GM18511 (cell line): Measurements from ENCODE around the gene TM4SF4.

Source experiments
- ATAC-seq: cut with Tn5 transposase; IDR thresholded peaks from one replicate; pipeline ENCODE4 v1.9.1; 2021; ENCODE audit warnings: mild to moderate bottlenecking, moderate library complexity; ENCODE audit not compliant: unreplicated experiment

Gene TM4SF4

GRCh38 chr3:149480326-149481017 is 6.0 kb downstream of the TM4SF4 start:
- peak; percentile 98 for ATAC-seq

GRCh38 chr3:149481056-149481455 is 6.6 kb downstream of the TM4SF4 start:
- ATAC-seq: no peak

GRCh38 chr3:149481491-149481890 is 7.0 kb downstream of the TM4SF4 start:
- ATAC-seq: no peak

GRCh38 chr3:149486726-149487125 is 12.2 kb downstream of the TM4SF4 start:
- no peak for ATAC-seq

DNA sequence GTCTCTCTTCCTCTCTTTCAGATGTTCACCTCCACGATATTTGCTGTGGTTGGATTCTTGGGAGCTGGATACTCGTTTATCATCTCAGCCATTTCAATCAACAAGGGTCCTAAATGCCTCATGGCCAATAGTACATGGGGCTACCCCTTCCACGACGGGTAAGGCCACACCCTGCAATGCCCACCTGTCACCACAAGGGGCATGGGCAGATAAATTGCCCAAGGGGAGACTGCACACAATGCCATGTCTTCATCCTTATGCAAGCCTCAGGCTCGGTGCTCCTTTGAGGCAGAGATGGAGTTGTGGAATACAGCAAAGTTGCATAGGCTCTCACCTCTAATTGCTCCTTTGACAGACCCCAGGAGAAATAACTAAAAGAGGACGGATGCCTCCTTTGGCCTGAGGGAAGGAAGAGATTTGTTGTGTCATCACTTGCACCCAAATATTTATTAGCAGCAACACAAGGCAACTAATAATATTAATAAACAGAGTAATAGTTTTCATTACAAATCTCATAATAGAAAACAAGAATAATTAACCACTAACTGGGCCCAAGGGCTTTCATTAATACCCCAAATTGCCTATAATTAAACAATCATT is 13.2 kb downstream of the TM4SF4 start:
- peak; percentile 77 for ATAC-seq

GRCh38 chr3:149489060-149489690 is 14.7 kb downstream of the TM4SF4 start:
- ATAC-seq: no peak

GRCh38 chr3:149490260-149490971 is 15.9 kb downstream of the TM4SF4 start:
- ATAC-seq: no peak

- ATAC-seq: no peak
Measured at GRCh38 chr3:149493315-149494021, 19.0 kb downstream of the TM4SF4 start.

- ATAC-seq: no peak
Measured at GRCh38 chr3:149494022-149494758, 19.7 kb downstream of the TM4SF4 start.

DNA sequence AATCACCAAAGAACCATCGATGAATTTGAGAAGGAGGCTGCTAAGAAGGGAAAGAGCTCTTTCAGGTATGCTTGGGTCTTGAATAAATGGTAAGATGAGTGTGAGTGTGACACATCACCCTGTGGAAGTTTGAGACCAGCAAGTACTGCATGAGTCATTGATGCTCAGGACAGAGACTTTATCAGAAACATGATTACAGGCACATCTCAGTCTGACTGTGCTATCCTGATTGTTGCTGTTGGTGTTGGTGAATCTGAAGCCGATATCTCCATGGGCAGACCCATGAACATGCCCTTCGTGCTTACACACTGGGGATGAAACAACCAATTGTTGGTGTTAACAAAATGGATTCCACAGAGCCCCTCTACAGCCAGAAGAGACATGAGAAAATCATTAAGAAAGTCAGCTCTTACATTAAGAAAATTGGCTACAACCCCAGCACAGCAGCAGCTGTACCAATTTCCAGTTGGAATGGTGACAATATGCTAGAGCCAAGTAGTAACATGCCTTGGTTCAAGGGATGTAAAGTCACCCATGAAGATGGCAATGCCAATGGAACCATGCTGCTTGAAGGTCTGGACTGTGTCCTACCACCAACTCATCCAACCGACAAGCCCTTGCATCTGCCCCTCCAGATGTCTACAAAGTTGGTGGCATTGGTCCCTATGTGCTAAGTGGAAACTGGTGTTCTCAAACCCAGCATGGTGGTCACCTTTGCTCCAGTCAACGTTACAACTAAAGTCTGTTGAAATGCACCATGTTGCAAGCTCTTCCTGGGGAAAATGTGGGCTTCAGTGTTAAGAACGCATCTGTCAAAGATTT is 20.5 kb downstream of the TM4SF4 start:
- no peak for ATAC-seq

DNA sequence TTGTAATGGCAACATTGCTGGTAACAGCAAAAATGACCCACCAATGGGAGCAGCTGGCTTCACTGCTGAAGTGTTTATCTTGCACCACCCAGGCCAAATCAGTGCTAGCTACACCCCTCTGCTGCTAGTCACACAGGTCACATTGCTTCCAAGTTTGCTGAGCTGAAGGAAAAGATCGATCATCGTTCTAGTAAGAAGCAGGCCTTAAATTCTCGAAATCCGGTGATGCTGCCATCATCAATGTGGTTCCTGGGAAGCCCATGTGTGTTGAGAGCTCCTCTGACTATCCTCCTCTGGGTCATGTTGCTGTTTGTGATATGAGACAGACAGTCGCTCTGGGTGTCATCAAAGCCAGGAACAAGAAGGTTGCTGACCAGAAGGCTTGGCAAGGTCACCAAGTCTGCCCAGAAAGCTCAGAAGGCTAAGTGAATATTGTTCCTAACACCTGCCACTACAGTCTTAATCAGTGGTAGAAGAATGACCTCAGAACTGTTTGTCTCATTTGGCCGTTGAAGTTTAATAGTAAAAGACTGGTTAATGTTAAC is 21.2 kb downstream of the TM4SF4 start:
- ATAC-seq: no peak

GRCh38 chr3:149496891-149497290 is 22.4 kb downstream of the TM4SF4 start:
- ATAC-seq: no peak

GRCh38 chr3:149497966-149498670 is 23.6 kb downstream of the TM4SF4 start:
- ATAC-seq: no peak

GRCh38 chr3:149501524-149501923 is 27.0 kb downstream of the TM4SF4 start:
- no peak for ATAC-seq

- no peak for ATAC-seq
Measured at GRCh38 chr3:149502438-149502837, 27.9 kb downstream of the TM4SF4 start.

GRCh38 chr3:149506540-149506939 is 32.0 kb downstream of the TM4SF4 start:
- ATAC-seq: no peak

DNA sequence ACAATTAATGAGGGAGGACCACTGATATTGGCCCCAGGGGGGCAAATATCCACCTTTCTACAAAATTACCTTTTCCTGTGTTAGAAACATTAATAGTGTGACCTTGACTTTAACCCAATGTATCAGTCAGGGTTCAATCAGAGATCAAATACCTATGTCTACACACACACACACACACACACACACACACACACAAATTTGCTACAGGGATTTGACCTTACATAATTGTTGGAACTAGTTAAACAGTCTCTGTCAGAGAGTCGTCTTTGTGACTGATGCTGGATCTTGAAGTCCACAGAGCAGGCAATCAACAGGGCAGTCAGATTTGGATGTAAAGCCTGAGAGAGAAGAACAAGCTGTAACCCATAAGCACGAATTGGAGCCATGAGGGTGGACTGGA is 32.5 kb downstream of the TM4SF4 start:
- ATAC-seq: no peak

GRCh38 chr3:149507491-149508324 is 33.2 kb downstream of the TM4SF4 start:
- ATAC-seq: peak; percentile 52
